IgD-negative memory B cell (primary cell): Measurements from ENCODE around the gene SMYD4. TPM values are rescaled to one million over a fixed set of nuclear protein-coding genes. Genes with fewer than 3 reads are reported as not detected.
"Not testable (repeated sequence)": the region's sequence is repeated elsewhere in the genome, so short reads cannot be mapped to it uniquely, and the experiment has no call there.

Experiments used
- H3K27ac Mint-ChIP-seq, 3 donors: one replicate each; pipeline ENCODE4 v1.8.0; 2020 to 2022; ENCODE audit warnings: mild to moderate bottlenecking in 3 of 3, mixed read lengths in 3 of 3, moderate library complexity in 1 of 3
- H3K27me3 Mint-ChIP-seq: one replicate; pipeline ENCODE4 v1.8.0; 2021; ENCODE audit warnings: mixed read lengths
- H3K36me3 Mint-ChIP-seq: one replicate; pipeline ENCODE4 v1.8.0; 2020; ENCODE audit warnings: mild to moderate bottlenecking, mixed read lengths
- H3K4me1 Mint-ChIP-seq, 3 donors: one replicate each; pipeline ENCODE4 v1.8.0; 2020 to 2022; ENCODE audit warnings: mixed read lengths in 3 of 3, mild to moderate bottlenecking in 1 of 3
- H3K4me3 Mint-ChIP-seq, 4 donors: one replicate each; pipeline ENCODE4 v1.8.0; 2020 to 2022; ENCODE audit warnings: mild to moderate bottlenecking in 4 of 4, mixed read lengths in 4 of 4, moderate library complexity in 3 of 4
- H3K9me3 Mint-ChIP-seq, 3 donors: one replicate each; pipeline ENCODE4 v1.8.0; 2020 to 2021; ENCODE audit warnings: mixed read lengths in 3 of 3, mild to moderate bottlenecking in 1 of 3
- polyA plus RNA-seq: library from polyadenylated mRNA; unstranded; fragments of 300-500 nt; fragmentation: Illumina TruSeq; gene quantifications from one replicate; pipeline ENCODE4 v1.2.3, GENCODE V29; 2021

SMYD4 gene
- polyA plus RNA-seq, 1 donor from 2014 or later: 12.7 TPM

DNA sequence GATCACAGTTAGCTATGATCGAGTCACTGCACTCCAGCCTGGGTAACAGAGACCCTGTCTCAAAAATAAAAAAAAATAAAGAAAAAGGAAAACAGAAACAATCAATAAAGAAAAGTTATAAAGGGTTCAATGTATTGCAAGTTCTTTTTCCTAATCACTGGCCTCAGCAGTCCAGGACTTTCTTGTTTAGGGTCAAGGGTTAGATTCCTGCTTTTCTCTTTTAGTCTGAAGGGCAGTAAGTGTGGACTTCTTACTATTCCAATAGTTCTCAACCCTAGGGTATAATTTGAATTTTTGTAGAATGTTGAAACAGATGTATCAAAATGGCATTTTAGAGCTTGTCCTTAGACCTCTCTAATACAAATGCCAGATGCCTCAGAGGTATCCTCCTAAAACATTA lies 27.3 kb downstream of the SMYD4 start:
- Mint-ChIP-seq H3K27ac (peak overlapping the region in 1 of 3 donors; percentile 62), H3K4me1 (peaks cover 0 to under 1% (median under 1%) of the 10 kb centered on the region in 3 donors), H3K9me3 (no peaks in the 10 kb centered on the region), H3K4me3 (no peak overlapping the region), H3K36me3 (peaks cover 1% of the 10 kb centered on the region), H3K27me3 (no peaks in the 10 kb centered on the region)

DNA sequence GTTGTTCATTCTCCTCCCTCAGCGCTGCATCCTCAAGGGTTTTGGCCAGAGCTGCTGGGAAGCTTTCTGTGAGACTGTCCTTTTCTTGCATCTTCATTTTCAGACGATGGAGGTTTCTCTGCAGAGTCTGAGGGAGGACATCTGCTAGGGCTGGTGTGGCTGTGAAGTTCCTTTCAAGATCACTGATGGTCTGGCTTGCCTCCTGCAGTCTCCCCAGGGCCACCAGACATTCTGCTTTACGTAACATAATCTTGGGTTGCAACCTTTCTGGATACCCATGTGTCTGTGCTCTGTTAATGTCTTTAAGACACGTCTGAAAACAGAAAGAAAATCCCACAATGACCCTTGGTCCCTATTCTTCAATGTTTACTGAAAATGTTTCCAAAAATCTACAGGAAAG lies 29.0 kb downstream of the SMYD4 start:
- H3K27ac Mint-ChIP-seq: no peak overlapping the region
- no peak overlapping the region for H3K4me3 Mint-ChIP-seq
- H3K4me1 Mint-ChIP-seq: peaks cover 0 to 7% (median 5%) of the 10 kb centered on the region in 3 donors

DNA sequence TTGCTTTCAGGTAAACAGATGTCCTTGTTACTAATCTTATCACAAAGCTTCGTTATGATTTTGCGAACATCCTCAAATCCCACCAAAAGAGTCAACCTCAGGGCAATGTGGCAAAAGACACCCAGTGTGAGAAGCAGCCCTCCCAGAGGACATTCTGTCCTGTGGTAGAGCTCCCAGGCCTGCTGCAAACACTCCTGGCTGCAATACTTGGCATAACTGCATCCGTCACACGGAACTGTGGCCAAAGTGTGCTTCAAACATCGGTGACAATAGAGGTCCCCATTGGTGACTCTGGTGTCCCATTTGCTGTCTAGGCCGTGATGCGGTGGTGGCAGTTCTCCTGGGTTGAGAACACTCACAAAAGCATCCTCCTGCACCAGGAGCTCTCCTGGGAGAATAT lies 29.5 kb downstream of the SMYD4 start:
- H3K36me3 Mint-ChIP-seq: peaks cover 3% of the 10 kb centered on the region
- no peaks in the 10 kb centered on the region for H3K9me3 Mint-ChIP-seq
- peaks cover 0 to 7% (median 5%) of the 10 kb centered on the region in 3 donors for H3K4me1 Mint-ChIP-seq
- H3K27me3 Mint-ChIP-seq: no peaks in the 10 kb centered on the region
- no peak overlapping the region for H3K4me3 Mint-ChIP-seq
- no peak overlapping the region for H3K27ac Mint-ChIP-seq

More for the DNA sequence above, 29.0 kb downstream of the SMYD4 start:
- H3K27me3 Mint-ChIP-seq: no peaks in the 10 kb centered on the region
- no peaks in the 10 kb centered on the region for H3K9me3 Mint-ChIP-seq
- H3K36me3 Mint-ChIP-seq: peaks cover 3% of the 10 kb centered on the region

DNA sequence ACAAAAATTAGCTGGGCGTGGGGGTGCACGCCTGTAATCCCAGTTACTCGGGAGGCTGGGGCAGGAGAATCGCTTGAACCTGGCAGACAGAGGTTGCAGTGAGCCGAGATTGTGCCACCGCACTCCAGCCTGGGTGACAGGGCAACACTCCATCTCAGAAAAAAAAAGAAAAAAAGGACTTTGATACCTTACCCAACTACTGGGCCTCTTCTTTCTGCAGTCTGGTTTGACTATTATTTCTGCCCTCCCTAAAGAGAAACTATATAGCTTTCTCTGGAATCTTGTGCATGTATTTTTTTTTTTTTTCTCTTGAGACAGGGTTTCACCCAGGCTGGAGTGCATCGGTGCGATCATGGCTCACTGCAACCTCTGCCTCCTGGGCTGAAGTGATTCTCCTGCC lies 31.9 kb downstream of the SMYD4 start:
- not testable (repeated sequence) for H3K9me3 Mint-ChIP-seq, H3K4me1 Mint-ChIP-seq, H3K27ac Mint-ChIP-seq, H3K4me3 Mint-ChIP-seq, H3K27me3 Mint-ChIP-seq, H3K36me3 Mint-ChIP-seq

DNA sequence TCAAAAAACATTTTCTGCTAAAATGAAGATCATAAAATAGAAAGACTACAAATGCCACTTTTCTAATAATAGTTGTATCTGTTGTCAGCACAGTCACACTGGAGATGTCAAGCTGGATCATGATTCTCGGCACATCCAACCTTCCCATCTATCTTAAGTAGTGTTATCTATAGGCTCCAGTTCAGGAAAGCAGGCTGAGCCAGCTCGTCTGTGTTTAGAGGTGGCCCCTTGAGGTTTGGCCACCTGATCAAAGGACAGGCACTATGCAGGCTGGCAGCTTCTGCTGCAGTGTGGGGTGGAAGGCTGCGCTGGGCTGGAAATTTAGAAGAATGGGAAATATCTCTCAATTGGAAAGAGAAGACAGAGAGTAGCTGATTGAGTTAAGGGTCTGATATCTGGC lies 32.4 kb downstream of the SMYD4 start:
- no peaks in the 10 kb centered on the region for H3K27me3 Mint-ChIP-seq
- peaks cover 0 to 7% (median 5%) of the 10 kb centered on the region in 3 donors for H3K4me1 Mint-ChIP-seq
- no peaks in the 10 kb centered on the region for H3K9me3 Mint-ChIP-seq
- no peak overlapping the region for H3K4me3 Mint-ChIP-seq
- H3K27ac Mint-ChIP-seq: no peak overlapping the region
- peaks cover 2% of the 10 kb centered on the region for H3K36me3 Mint-ChIP-seq

DNA sequence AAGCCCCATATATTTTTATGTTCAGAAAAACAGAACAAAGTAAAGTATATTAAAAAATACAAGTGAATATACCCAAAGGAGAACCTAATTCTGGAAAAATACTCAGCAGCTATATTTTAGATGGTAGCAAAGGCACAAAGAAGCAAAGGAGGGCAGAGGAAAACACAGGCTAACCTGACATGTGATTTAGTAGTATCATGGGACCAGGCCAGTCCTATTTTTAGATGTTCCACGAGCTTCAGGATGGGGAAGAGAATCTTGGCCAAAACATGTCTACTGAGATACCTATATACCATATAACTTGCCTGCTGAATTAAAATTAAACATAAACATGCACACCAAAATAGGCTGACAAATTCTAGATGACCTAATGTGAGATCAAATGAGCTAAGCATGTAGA lies 32.9 kb downstream of the SMYD4 start:
- H3K4me1 Mint-ChIP-seq: peaks cover 0 to 7% (median 5%) of the 10 kb centered on the region in 3 donors
- no peaks in the 10 kb centered on the region for H3K9me3 Mint-ChIP-seq
- peak overlapping the region in 1 of 3 donors; percentile 50 for H3K27ac Mint-ChIP-seq
- no peaks in the 10 kb centered on the region for H3K27me3 Mint-ChIP-seq
- no peak overlapping the region for H3K4me3 Mint-ChIP-seq
- H3K36me3 Mint-ChIP-seq: peaks cover 2% of the 10 kb centered on the region

DNA sequence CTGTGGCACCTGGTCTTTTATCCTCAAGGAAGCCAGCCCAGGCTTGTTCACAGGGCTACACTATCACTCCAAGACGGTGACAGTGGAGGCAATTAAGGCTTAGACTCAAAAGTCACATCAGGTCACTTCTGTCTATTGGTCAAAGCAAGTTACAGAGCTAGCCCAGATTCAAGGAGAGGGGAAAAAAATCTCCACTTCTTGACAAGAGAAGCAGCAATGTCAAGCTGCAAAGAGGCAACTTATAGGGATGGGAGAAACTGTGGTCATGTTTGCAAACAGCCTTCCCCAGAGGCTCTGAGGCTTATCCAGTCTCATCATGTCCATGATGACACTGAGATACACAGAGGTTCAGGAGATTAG lies 36.3 kb downstream of the SMYD4 start:
- H3K27ac Mint-ChIP-seq: no peak overlapping the region
- H3K36me3 Mint-ChIP-seq: peaks cover 3% of the 10 kb centered on the region
- H3K4me3 Mint-ChIP-seq: no peak overlapping the region
- peaks cover 4 to 8% (median 8%) of the 10 kb centered on the region in 3 donors for H3K4me1 Mint-ChIP-seq
- no peaks in the 10 kb centered on the region for H3K9me3 Mint-ChIP-seq
- no peaks in the 10 kb centered on the region for H3K27me3 Mint-ChIP-seq

DNA sequence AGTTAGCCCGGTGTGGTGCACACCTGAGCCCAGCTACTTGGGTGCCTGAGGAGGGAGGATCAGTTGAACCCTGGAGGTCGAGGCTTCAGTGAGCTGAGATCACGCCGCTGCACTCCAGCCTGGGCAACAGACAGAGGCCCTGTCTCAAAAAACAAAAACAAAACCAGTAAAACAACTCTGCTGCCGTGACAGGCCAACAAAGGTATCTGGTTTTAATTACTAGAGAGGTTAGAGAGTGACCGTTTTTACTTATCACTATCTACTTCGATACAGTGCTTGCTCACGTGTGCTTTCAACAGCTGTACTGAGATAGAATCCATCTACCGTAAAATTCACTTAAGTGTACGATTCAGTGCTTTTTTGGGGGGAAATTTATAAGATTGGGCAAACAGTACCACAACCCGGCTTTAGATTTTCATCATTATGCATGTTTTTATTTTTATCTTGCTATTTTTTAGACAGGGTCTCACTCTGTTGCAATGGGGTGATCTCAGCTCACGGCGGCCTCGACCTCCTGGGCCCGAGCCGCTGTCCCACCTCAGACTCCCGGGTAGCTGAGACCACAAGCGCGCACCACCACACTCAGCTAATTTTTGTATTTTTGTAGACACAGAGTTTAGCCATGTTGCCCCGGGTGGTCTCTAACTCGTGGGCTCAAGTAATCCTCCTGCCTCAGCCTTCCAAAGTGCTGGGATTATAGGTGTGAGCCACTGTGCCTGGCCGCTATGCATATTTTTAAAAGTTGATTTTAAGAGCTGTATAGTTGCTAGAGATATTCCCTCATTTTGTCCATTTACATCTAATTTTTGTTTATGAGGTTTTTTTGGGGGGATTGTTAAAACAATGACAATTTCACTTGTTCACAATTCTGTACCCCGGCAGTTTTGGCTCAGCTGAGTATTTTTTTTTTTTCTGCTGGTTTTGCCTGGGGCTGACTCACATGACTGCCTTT lies 36.9 kb downstream of the SMYD4 start:
- peak overlapping the region in 2 of 3 donors; percentile 23 to 82 for H3K27ac Mint-ChIP-seq
- no peaks in the 10 kb centered on the region for H3K27me3 Mint-ChIP-seq
- no peaks in the 10 kb centered on the region for H3K9me3 Mint-ChIP-seq
- peaks cover 3% of the 10 kb centered on the region for H3K36me3 Mint-ChIP-seq
- no peak overlapping the region for H3K4me3 Mint-ChIP-seq
- H3K4me1 Mint-ChIP-seq: peaks cover 4 to 8% (median 8%) of the 10 kb centered on the region in 3 donors

DNA sequence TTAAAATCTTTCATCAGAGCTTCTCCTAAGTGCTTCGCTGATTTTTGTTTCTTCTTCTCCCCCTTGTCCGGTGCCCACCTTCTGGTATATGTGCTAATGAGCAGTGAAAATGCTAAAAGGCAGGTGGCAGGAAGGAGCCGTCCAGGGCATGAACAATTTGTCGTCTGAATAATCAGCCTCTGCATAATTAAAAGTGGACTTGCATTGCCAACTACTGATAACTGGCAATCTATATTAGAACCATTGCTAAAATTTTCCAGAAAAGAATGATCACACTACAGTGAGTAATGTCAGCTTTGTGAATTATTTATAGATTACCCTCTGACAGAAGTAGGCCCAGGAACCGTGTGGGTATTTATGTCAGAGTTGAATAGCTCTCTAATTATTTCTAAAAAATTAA lies 39.8 kb downstream of the SMYD4 start:
- Mint-ChIP-seq H3K36me3 (peaks cover 3% of the 10 kb centered on the region), H3K9me3 (no peaks in the 10 kb centered on the region), H3K27me3 (no peaks in the 10 kb centered on the region), H3K27ac (no peak overlapping the region), H3K4me1 (peaks cover 1 to 4% (median 3%) of the 10 kb centered on the region in 3 donors), H3K4me3 (no peak overlapping the region)

DNA sequence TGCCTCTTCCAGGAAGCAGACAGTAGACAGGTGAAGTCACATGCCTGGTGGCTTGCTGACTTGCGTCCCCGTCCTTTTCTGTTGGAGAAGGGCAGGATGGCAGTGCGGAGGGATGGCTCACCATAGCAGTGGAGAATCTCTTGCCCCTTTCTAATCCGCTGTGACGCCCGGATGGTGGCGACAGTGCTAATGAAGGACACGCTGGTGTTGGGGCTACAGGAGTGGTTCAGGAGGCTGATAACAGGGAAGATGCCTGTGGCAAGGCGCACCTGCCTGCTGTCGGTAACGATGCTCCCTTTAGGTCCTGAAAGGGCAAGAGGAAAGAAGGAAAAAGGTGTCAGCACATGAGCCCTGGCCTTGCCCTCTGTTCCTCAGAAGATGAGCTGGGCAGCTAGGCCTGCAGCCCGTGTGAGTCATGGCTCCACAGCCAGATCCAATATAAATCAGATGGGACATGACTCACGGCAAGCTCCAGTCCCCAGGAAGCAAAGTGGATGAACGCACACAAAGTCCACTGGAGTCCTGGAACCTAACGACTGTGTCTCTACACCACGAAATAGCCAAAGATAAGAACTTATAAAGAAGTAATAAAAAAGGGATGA lies 42.3 kb downstream of the SMYD4 start:
- Mint-ChIP-seq H3K4me3 (no peak overlapping the region), H3K4me1 (peaks cover 15 to 21% (median 19%) of the 10 kb centered on the region in 3 donors), H3K36me3 (peaks cover 10% of the 10 kb centered on the region), H3K27me3 (no peaks in the 10 kb centered on the region), H3K9me3 (no peaks in the 10 kb centered on the region), H3K27ac (no peak overlapping the region)

DNA sequence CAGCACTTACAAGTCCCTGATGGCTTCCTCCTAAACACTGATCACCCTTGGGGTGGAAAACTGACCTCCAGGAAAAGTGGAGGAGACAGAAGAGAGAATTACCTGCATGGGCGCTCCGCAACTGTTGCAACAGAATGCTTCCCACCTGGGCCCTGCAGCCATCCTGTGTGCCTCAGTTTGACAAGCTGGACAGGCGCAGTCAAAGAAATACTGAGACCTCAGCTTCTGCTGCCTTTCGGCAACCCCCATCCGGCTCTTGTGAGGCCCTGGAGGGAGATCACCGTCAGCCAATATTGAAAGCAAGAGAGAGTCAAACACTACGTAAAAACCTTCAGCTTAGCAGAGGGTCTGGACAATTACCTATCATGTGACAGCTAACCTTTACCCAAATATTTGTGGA lies 43.0 kb downstream of the SMYD4 start:
- Mint-ChIP-seq H3K4me3 (no peak overlapping the region), H3K36me3 (peaks cover 10% of the 10 kb centered on the region), H3K27me3 (no peaks in the 10 kb centered on the region), H3K9me3 (no peaks in the 10 kb centered on the region), H3K27ac (no peak overlapping the region), H3K4me1 (peaks cover 15 to 24% (median 20%) of the 10 kb centered on the region in 3 donors)

DNA sequence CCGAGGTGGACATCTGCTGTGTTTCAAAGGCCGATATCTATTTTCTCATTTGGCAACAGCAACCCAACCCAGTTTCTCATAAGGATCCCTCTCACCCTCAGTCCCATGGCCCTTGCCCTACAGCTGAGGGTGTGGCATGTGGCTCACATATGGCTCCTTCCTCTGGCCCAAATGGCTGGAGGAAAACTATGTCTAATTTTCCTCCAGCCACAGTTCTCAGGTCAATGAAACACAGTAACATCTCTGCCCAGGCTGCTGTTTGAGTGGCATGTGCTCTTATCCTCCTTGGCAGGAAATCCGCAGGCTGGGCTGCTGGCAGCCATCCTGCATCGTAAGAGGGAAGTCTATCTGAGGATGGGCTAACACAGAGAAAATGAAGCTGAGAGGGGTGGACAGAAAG lies 43.8 kb downstream of the SMYD4 start:
- no peaks in the 10 kb centered on the region for H3K9me3 Mint-ChIP-seq
- peaks cover 10% of the 10 kb centered on the region for H3K36me3 Mint-ChIP-seq
- peaks cover 14 to 22% (median 16%) of the 10 kb centered on the region in 3 donors for H3K4me1 Mint-ChIP-seq

DNA sequence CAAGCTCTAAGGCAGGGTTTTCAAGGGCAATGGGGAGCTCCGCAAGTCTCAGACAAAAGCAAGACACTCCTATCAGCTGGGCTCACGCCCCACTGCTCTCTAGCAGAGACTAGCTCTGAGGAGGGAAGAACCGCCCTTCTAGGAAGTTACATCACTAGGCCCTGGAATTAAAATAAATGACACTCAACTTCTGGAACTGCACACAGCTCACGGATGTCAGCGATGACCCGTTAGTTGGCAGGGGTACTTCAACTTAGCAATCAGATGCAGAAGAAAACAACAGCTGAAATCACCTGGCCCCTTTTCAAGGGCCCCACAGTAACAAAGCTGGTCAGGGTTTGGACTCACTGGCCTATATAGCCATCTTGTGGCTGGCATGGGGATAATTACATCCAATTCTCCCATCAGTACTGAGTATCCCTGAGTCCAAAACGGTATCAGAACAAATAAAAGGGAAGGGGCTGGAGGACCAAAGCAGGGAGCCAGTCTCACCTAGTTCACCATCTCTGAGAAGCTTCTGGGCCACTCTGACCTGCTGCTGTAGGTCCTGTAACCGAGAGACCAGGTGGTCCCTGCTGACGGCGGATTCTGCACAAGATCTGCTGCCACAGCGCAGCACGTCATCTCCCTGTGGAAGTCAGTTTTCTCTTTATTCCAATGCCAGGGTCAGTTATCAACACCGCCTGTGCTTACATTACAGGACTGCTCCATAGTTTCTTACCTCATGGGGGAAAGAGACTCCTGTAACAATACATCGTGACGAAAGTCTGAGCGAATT lies 45.7 kb downstream of the SMYD4 start:
- Mint-ChIP-seq H3K27ac (peak overlapping the region; percentile 51 to 98 (median 94)), H3K4me3 (peak overlapping the region; percentile 10 to 90 (median 60)), H3K27me3 (no peaks in the 10 kb centered on the region), H3K36me3 (peaks cover 10% of the 10 kb centered on the region), H3K9me3 (no peaks in the 10 kb centered on the region), H3K4me1 (peaks cover 14 to 22% (median 16%) of the 10 kb centered on the region in 3 donors)

More for the DNA sequence above, 43.8 kb downstream of the SMYD4 start:
- Mint-ChIP-seq H3K4me3 (no peak overlapping the region), H3K27ac (no peak overlapping the region), H3K27me3 (no peaks in the 10 kb centered on the region)

DNA sequence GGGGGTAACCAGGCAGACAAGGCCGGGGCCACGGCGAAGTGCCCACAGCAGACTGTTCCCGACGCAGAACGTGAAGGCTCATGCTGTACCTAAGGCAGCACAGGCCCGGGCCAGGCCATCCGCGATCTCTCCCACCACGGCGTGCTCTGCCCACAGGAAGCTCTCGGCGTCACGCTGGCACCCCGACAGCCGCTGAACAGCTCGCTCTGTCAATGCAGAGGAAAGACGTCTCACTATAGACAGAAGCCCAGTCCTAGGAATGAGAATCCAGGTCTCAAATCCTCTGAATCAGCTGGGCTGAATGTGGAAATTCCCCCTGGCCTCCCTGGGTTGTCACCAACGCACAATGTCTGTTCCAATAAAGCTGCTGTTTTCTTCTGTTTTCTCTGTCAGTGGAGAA lies 46.4 kb downstream of the SMYD4 start:
- Mint-ChIP-seq H3K9me3 (no peaks in the 10 kb centered on the region), H3K27me3 (no peaks in the 10 kb centered on the region), H3K4me3 (peak overlapping the region; percentile 10 to 90 (median 75)), H3K27ac (peak overlapping the region; percentile 51 to 98 (median 94)), H3K4me1 (peaks cover 14 to 22% (median 16%) of the 10 kb centered on the region in 3 donors), H3K36me3 (peaks cover 10% of the 10 kb centered on the region)

DNA sequence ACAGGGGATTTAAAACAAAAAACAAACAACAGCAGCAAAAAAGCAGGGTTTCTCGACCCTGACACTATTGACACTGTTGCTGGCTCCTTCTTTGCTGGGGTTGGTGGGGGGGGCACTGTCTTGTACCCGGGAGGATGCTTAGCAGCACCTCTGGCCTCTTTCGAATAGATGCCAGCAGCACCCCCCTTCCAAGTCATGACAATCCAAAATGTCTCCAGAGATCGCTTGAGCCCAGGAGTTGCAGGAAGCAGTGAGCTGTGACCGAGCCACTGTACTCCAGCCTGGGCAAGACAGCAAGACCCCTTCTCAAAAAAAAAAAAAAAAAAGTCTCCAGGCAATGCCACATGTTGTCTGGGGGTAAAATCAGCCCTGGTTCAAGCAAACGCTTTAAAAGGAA lies 47.5 kb downstream of the SMYD4 start:
- peaks cover 9% of the 10 kb centered on the region for H3K36me3 Mint-ChIP-seq
- H3K27ac Mint-ChIP-seq: peak overlapping the region; percentile 51 to 98 (median 94)
- H3K9me3 Mint-ChIP-seq: no peaks in the 10 kb centered on the region
- peak overlapping the region in 2 of 4 donors; percentile 66 to 85 for H3K4me3 Mint-ChIP-seq
- H3K4me1 Mint-ChIP-seq: peaks cover 14 to 22% (median 16%) of the 10 kb centered on the region in 3 donors
- H3K27me3 Mint-ChIP-seq: no peaks in the 10 kb centered on the region
